ENCODE measurements around the gene VSTM5.
"Not testable (repeated sequence)": the region's sequence is repeated elsewhere in the genome, so short reads cannot be mapped to it uniquely, and the experiment has no call there.

VSTM5 gene

DNA sequence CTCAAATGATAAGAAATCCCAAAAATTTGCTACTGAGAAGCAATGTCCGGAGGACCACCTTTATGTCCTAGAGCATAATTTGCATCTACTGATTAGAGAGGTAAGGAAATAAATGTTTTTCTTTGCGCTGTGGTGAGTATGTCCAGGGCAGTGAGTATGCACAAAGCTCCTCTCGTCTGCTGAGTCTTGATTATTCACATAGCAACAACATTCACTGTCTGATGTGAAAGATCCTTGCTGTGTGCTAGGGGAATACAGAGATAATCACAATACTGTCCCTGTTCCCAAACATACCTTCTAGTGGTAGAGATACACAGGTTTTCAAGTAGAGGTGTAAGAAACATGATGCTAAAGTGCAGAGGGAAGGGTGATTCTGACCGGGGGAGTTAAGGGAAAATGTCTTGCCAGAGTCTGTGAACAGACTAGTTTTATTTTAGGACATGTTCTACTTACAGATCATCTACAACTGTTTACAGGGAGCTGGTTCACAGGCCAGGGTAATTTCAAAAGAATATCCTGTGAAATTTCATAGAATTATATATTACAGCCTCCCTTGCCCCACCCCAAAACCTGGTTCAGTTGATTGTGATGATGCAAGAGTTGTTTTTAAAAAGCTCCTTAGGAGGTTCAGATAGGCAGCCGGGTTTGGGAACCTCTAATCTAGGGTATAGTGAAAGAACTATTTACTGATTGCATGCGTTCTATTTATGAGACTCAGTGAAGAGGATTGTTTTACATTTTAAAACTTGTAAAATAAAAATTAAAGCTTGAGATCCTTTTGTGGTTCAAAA, 53.8 kb downstream of the VSTM5 start:
- DNase-seq (ENCODE audit: low spot score): no peak

DNA sequence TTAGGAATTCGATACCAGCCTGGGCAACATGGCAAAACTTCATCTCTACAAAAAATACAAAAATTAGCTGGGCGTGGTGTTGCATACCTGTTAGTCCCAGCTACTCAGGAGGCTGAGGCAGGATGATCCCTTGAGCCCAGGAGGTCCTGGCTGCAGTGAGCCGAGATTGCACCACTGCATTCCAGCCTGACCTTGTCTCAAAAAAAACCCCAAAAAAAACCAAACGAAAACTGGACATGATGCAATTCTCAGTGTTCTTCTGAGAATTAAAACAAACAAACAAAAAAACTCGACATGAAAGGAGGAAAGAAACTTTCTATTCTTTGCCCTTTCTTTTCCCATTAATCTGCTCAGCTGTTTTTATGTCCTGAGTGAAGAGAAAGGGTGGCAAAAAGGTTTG, 58.9 kb downstream of the VSTM5 start:
- no peak for DNase-seq (ENCODE audit: low spot score)

DNA sequence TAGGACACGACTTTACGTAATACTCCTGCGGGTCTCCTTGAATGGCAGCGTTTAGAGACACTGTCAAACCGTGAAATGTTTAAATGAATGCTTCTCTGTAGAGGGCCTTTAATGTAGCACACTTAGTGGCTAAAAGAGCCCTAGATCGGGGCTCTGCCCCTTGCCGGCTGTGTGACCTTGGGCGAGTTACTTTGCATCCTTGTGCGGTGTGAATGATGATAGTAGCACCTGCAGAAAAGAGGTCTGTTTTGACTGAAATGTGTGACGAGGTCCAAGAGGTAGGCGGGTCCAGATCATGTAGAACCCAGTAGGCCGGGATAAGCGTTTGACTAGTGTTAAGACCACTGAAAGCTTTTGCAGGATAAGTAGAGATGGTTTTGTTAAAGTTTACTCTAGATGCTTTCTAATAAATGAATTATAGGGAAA, 65.5 kb downstream of the VSTM5 start:
- DNase-seq (ENCODE audit: low spot score): no peak

DNA sequence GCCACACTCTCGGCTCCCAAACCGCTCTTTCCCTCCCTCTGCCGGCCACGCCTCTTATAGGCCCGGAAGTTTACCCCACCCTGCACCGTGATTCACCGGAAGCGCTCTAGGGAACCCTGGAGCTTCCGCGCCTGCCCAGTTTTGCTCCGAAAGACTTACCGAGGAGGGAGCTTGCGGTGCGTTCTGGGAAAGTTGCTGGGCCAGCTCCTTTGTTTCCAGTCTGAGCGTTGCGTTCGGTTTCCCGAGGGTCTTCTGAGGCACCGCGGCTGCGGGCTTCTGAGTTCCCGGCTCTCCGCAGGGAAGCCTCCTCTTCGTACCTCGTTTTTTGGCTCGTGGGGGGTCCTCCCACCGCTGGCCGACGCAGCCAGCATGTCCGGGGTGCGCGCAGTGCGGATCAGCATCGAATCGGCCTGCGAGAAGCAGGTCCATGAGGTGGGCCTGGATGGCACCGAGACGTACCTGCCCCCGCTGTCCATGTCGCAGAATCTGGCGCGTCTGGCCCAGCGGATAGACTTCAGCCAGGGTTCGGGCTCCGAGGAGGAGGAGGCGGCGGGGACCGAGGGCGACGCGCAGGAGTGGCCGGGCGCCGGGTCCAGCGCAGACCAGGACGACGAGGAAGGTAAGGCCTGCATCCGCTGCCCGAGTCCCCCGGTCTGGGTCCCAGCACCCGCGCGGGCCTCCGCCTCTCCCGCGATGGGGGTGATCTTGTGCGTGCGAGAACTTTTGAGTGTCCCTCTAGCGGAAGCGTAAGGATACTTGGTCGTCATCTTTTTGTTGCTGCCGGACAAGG, 66.1 kb downstream of the VSTM5 start, which contains the start of gene MED17:
MED17 (plus strand) TSS at position 138 of the 790 bp plus-strand sequence; CDS start at position 370, 232 bp downstream.
- DNase-seq (ENCODE audit: low spot score): peak; percentile 94

DNA sequence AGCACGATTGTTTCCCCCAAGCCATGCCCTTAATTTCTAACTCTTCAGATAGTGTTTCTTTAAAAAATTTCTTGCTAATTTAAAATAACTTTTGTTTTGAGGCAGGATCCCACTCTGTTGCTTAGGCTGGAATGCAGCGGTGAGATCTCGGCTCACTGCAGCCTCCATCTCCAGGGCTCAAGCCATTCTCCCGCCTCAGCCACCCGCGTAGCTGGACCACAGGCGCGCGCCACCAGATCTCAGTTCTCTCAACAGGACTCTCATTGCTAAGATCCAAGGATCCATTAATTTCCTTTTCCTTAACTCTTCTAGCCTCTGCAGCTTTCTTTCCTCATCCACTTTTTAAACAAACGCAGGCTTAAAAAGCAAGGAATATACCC, 66.7 kb downstream of the VSTM5 start:
- no peak for DNase-seq (ENCODE audit: low spot score)

DNA sequence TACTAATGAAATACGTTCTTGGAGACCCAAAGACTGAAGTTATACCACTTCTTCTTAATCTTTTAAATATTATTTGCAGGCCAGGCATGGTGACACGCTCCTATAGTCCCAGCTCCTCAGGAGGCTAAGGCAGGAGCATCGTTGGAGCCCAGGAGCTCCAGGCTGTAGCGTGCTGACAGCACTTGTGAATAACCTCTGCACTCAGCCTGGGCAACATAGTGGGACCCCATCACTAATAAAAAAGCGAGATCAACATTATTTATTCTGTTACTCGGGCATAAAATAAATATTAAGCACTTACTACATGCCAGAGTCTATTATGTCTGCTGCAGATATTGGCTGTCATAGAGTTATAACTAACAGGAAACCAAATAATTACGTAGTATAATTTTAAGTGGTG, 67.1 kb downstream of the VSTM5 start:
- DNase-seq (ENCODE audit: low spot score): no peak

DNA sequence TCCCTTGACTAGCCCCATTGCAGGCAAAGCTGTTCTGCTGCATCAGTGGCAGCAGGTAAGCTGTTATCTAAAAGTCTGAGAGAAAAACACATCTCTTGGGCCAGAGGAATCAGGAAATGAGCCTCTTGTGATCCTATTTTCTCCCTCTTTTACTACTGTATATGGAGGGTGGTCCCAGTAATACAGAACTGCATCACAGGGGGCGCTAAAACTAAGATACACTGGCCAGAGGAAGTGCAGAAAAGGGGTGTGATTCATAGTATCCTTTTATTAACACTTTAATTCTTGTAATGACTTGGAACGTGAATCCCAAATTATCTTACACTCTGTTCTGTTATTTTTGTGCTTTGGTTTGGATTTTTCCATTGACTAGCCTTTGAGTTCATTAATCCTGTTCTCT, 75.1 kb downstream of the VSTM5 start:
- no peak for DNase-seq (ENCODE audit: low spot score)

DNA sequence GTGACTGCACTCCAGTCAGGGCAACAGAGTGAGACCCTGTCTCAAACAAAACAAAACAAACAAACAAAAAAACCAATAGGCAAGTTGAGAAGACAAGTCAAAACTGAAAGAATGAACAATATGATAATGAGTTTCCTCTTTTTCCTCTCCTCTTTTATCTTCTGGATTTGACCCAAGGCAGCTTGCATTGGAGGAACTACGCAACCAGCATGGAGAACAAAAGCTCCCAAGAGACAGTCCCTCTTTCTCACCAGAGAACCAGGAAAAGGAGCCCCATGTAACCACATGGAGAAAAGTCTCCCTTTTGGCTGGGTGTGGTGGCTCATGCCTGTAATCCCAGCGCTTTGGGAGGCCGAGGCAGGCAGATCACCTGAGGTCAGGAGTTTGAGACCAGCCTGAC, 75.9 kb downstream of the VSTM5 start:
- not testable (repeated sequence) for DNase-seq (ENCODE audit: low spot score)

DNA sequence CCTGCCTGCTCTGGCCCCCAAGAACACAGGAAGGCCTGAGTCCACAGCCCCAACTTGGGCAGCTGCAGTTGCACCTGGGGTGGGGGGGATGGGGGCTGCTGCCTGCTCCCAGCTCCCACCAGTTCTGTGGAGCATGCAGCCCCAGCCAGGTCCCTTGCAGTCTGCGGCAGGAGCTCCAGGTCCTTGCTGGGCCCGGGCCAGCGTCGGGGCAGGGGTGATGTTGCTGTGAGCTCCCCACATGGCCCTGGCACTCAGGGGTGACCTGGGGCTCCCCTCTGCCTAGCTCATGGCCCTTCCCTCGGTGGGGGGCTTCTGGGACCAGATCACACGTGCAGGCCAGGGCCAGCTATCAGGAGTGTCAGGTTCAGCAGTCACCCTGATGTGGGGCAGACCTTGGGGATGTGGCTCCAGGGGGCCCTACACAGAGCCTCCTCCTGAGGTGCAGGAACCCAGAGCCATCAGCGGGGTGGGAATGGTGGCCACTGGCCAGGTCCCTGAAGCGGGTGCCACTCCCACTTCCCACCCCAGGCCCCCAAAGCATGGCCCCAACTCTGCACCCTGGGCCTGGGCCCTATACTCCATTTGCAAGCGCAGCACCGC, 76.7 kb downstream of the VSTM5 start:
- DNase-seq (ENCODE audit: low spot score): no peak

DNA sequence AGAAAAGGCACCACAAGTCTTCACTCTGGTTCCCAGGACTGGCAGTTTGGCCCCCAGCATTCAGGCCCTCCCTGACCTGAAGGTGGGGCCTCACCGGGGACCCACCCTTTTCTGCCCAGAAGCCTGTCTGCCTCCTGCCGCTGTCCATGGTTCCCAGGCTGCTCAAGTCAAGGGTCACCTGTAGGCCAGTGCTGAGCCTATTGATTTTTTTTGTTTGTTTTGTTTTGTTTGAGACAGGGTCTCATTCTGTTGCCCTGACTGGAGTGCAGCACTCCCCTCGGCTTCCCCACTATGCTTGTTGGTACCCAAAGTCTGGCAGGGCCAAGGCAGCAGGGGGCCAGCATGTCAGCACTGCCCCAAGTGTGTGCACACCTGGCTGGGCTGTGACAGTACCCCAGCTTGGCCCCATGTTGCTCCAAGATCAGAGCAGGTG, 77.4 kb downstream of the VSTM5 start:
- no peak for DNase-seq (ENCODE audit: low spot score)

DNA sequence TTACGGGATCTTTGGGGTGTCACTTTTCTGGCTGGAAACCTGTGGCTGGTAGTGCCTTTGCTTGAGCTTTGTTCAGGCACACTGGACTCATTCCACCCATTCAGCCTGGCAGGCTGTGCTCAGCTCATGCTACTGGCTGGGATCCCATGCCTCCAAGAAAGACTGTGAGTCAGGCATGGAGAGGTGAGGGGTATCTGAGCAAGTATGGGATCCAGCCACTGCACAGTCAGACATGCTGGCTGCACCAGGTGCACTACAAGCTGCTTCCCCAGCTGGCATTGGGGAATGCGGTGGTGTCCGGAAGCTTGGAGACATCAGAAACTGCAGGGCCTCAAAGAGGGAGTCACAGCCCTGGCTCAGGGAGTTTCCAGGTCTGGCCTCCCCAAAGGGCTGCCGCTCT, 78.3 kb downstream of the VSTM5 start:
- peak; percentile 15 for DNase-seq (ENCODE audit: low spot score)

DNA sequence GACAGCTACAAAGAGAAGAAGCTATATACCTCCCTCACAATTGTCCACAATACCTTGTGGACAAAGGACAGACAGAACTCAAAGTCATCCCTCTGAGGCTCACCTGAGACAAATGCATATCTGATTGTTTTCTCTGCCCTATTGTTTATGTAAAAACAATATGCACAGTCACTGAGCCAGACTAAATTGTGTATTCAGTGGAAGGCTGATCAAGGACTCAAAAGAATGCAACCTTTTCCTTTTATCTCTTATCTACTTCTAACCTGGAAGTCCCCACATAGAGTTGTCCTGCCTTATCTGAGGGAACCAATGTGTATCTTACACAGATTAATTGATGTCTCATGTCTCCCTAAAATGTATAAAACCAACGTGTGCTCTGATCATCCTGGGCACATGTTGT, 80.3 kb downstream of the VSTM5 start:
- DNase-seq (ENCODE audit: low spot score): no peak
